PC-3 (cell line): ENCODE data around the gene FALEC.
"Not testable (repeated sequence)": the region's sequence is repeated elsewhere in the genome, so short reads cannot be mapped to it uniquely, and the experiment has no call there.

Experiments
- CTCF ChIP-seq: fragments of 300-600 bp; sonication (generic); conservative IDR thresholded peaks from 2 replicates; pipeline ENCODE4 v1.5.1; 2017; ENCODE audit warnings: antibody characterized with exemption, low read depth, mild to moderate bottlenecking, low read length
- EZH2phosphoT487 ChIP-seq: fragments of 300-600 bp; sonication (generic); IDR thresholded peaks from 2 replicates; pipeline ENCODE4 v1.6.1; 2018; ENCODE audit warnings: mild to moderate bottlenecking, antibody characterized with exemption, low read length, borderline replicate concordance

DNA sequence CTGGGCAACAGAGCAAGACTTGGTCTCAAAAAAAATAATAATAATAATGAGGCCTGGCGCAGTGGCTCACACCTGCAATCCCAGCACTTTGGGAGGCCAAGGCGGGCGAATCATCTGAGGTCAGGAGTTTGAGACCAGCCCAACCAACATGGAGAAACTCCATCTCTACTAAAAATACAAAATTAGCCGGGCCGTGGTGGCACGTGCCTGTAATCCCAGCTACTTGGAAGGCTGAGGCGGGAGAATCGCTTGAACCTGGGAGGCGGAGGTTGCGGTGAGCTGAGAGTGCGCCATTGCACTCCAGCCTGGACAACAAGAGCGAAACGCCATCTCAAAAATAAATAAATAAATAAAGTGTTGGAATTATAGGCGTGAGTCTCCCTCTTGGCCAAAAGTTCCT lies 66.4 kb downstream of the FALEC start:
- not testable (repeated sequence) for TF ChIP-seq CTCF, EZH2phosphoT487
